Activated naive CD4-positive, alpha-beta T cell treated with anti-CD3 and anti-CD28 coated beads for 36 hours (primary cell): ENCODE measurements around the gene TPH1. TPM values are rescaled to one million over a fixed set of nuclear protein-coding genes. Genes with fewer than 3 reads are reported as not detected.
A peak's percentile ranks its signal among the peaks of the same experiment; 100 is the strongest.

Source experiments
- CTCF ChIA-PET: fragments of 350-600 bp; sonication (Branson Sonifier 250); formaldehyde crosslinking; loops from one replicate; lab custom pipeline; 2021; ENCODE audit warnings: antibody characterized with exemption; lab: Charles Lee
- DNase-seq: peaks from one replicate; pipeline ENCODE4 v3.0.0-alpha.2; 2020
- H3K27ac Mint-ChIP-seq: one replicate; pipeline ENCODE4 v1.8.0; 2021; ENCODE audit warnings: mild to moderate bottlenecking, mixed read lengths
- H3K27me3 Mint-ChIP-seq: one replicate; pipeline ENCODE4 v1.8.0; 2021; ENCODE audit warnings: low read depth, mixed read lengths
- H3K36me3 Mint-ChIP-seq: one replicate; pipeline ENCODE4 v1.8.0; 2021; ENCODE audit warnings: low read depth, mixed read lengths
- H3K4me1 Mint-ChIP-seq: one replicate; pipeline ENCODE4 v1.8.0; 2021; ENCODE audit warnings: low read depth, mixed read lengths
- H3K4me3 Mint-ChIP-seq: one replicate; pipeline ENCODE4 v1.8.0; 2021; ENCODE audit warnings: mild to moderate bottlenecking, moderate library complexity, mixed read lengths
- H3K9me3 Mint-ChIP-seq: one replicate; pipeline ENCODE4 v1.8.0; 2021; ENCODE audit warnings: mixed read lengths
- intact Hi-C: fragments of 100-400 bp; cut with micrococcal nuclease; formaldehyde crosslinking; loops from one replicate; pipeline ENCODE4 v1.15.1; 2023
- total RNA-seq, 2 experiments: library from RNA; stranded (reverse); gene quantifications; one replicate each; pipeline ENCODE4 v1.2.3, GENCODE V29; 2021

TPH1 gene
- total RNA-seq = under 1 TPM in 1 of 2 experiments, not detected in 1; 0.47 TPM

DNA sequence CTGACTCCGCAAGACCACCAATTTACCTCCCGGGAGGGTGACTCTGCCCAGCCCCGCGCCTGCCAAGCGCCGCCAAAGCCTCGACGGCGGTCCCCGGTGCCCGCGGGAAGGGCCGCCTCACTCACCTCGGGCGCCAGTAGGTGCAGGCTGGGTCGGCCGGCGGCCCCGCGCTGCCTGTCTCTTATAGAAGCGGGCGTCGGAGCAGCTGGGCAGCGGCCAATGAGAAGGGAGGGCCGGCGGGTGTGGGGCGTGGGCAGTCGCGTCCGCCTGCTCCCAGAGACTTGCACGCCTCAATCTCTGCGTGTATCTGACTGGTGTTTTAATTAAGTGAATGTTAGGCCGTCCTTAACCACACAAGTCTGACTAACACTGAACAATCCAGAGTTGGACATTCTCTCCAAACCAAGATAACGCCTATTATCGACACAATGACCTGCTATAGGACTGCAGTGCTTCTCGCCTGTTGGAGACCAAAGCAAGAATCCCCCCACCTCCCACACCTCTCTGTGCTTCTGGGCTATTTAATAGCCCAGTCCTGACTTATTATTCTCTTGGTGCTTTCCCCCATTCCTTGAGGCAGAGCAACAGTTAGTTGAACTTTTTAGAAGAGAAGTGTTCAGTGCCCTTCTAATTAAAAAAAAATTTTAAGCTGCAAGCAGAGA, at the start of gene TPH1:
TSS of gene TPH1 (minus strand) at position 154 of the 662 bp plus-strand sequence. CDS start 5,507 bp downstream, outside the sequence.
- no peaks in the 10 kb centered on the region for H3K9me3 Mint-ChIP-seq
- intact Hi-C loops = no loop called here
- DNase-seq = no peak
- no peaks in the 10 kb centered on the region for H3K4me1 Mint-ChIP-seq
- no peak within 1 kb of the TSS for H3K4me3 Mint-ChIP-seq
- H3K27ac Mint-ChIP-seq = no peak within 1 kb of the TSS
- H3K27me3 Mint-ChIP-seq = peaks cover 39% of the 10 kb centered on the region
- CTCF ChIA-PET = no interaction called here
- H3K36me3 Mint-ChIP-seq = peaks cover 7% of the 10 kb centered on the region

DNA sequence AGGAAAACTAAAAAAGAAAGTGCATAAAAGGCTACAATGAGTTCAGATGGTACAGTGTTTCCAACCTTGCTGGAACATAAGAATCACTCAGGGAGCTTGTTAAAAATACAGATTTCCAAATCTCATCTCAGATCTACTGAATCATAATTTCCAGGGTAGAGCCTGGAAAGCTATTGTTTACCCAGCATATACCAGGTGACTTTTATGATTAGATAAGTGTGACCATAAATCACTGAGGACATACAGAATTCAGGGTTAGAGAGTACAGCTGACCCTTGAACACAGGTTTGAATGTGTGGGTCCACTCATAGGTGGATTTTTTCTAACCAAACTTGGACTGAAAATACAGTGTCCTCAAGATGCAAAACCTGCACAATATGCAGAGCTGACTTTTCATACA, 47.9 kb upstream of the TPH1 start:
- Mint-ChIP-seq H3K27me3 (no peaks in the 10 kb centered on the region), H3K36me3 (peaks cover 39% of the 10 kb centered on the region), H3K27ac (peak overlapping the region; percentile 59), H3K4me3 (no peak overlapping the region), H3K4me1 (peaks cover 24% of the 10 kb centered on the region), H3K9me3 (no peaks in the 10 kb centered on the region)
- intact Hi-C loops = loop anchor here (10.0 kb wide), 1 partner anchor 359 kb away; the partner anchor contains the start of gene KCNC1
- CTCF ChIA-PET = interaction anchor here (0.7 kb wide), 1 partner anchor 257 kb away, joined by 3 read pairs; no protein-coding TSS in a partner anchor
- no peak for DNase-seq

DNA sequence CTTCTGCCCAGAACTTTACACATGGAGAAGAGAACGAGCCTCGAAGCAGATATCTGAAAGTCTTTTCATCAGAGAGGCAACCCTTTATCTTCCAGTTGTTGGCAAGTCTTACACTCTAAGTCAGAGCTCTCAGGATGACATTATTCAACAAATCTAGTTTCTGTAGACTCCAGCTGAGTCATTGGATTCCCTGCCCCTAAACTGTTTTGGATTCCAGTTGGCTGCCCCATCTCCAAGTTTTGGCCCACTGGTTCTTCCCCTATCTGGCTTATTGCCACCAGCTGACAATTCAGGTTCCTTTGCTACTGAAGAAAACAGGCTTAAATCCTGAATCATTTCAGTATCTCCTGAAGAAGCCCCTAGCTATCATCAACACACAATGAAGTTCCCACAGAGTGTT, 45.7 kb upstream of the TPH1 start:
- DNase-seq = no peak
- intact Hi-C loops = loop anchor here (10.0 kb wide), 1 partner anchor 357 kb away; the partner anchor contains the start of gene KCNC1
- CTCF ChIA-PET = interaction anchor here (1.5 kb wide), 1 partner anchor 14 kb away, joined by 5 read pairs; the partner anchor contains the start of gene SAAL1
- Mint-ChIP-seq H3K4me1 (peaks cover 24% of the 10 kb centered on the region), H3K4me3 (no peak overlapping the region), H3K27me3 (no peaks in the 10 kb centered on the region), H3K9me3 (no peaks in the 10 kb centered on the region), H3K27ac (no peak overlapping the region), H3K36me3 (peaks cover 42% of the 10 kb centered on the region)

DNA sequence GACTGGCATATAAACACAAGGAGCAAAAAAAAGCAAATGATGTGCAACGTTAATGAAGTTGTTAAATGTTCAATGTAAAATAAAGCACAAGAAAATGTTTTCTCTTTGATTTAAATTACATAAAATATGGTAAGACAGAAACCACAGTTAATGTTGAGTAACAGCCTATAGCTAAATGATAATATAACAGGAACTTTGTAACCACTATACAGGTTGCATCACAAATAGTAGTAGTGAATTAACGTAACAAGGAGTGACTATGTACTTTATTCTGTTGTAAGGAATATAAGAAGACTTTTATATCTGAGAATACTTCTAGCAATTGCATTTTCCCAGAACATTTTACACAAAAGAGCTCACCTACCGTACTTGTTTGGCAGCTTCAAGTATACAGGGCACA, 42.9 kb upstream of the TPH1 start:
- CTCF ChIA-PET = interaction anchor here (1.3 kb wide), 1 partner anchor 27 kb away, joined by 3 read pairs; no protein-coding TSS in a partner anchor
- Mint-ChIP-seq H3K9me3 (no peaks in the 10 kb centered on the region), H3K4me3 (no peak overlapping the region), H3K36me3 (peaks cover 45% of the 10 kb centered on the region), H3K27ac (no peak overlapping the region), H3K4me1 (peaks cover 20% of the 10 kb centered on the region), H3K27me3 (no peaks in the 10 kb centered on the region)
- intact Hi-C loops = no loop called here
- DNase-seq = no peak

DNA sequence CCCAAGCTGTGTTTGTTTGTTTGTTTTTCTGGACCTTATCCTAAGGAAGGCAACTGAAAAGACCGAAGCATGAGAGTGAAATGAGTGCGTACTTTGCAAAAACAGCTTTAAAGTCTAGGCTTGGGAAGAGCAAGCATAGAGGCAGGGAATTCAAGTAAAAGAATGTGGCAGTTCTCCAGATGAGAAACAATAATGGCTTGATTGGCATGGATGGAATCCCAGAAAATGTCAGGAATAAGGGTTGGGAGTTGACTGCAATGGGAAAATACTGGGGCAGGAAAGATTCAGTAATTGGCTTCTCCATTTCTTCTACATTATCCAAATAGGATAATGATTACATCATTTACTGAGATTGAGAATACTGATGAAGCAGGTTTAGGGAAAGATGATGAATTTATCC, 42.3 kb upstream of the TPH1 start:
- CTCF ChIA-PET = interaction anchor here (1.4 kb wide), 1 partner anchor 18 kb away, joined by 3 read pairs; no protein-coding TSS in a partner anchor
- no peak for DNase-seq
- no peak overlapping the region for H3K4me3 Mint-ChIP-seq
- intact Hi-C loops = no loop called here
- no peak overlapping the region for H3K27ac Mint-ChIP-seq
- peaks cover 16% of the 10 kb centered on the region for H3K4me1 Mint-ChIP-seq
- H3K36me3 Mint-ChIP-seq = peaks cover 40% of the 10 kb centered on the region
- H3K27me3 Mint-ChIP-seq = no peaks in the 10 kb centered on the region
- H3K9me3 Mint-ChIP-seq = no peaks in the 10 kb centered on the region

- intact Hi-C loops = no loop called here
- Mint-ChIP-seq H3K36me3 (peaks cover 30% of the 10 kb centered on the region), H3K4me3 (no peak overlapping the region), H3K4me1 (no peaks in the 10 kb centered on the region), H3K9me3 (no peaks in the 10 kb centered on the region), H3K27me3 (no peaks in the 10 kb centered on the region), H3K27ac (peak overlapping the region; percentile 5)
- no peak for DNase-seq
- CTCF ChIA-PET = no interaction called here
These were observed 35.5 kb upstream of the TPH1 start for GRCh38 chr11:18081551-18081950.

GRCh38 chr11:18080451-18080850, 34.4 kb upstream of the TPH1 start:
- H3K27ac Mint-ChIP-seq = no peak overlapping the region
- H3K4me1 Mint-ChIP-seq = no peaks in the 10 kb centered on the region
- intact Hi-C loops = no loop called here
- no peaks in the 10 kb centered on the region for H3K9me3 Mint-ChIP-seq
- no peak for DNase-seq
- peaks cover 28% of the 10 kb centered on the region for H3K36me3 Mint-ChIP-seq
- CTCF ChIA-PET = interaction anchor here (1.2 kb wide), 1 partner anchor 35 kb away, joined by 3 read pairs; no protein-coding TSS in a partner anchor
- no peak overlapping the region for H3K4me3 Mint-ChIP-seq
- H3K27me3 Mint-ChIP-seq = no peaks in the 10 kb centered on the region

DNA sequence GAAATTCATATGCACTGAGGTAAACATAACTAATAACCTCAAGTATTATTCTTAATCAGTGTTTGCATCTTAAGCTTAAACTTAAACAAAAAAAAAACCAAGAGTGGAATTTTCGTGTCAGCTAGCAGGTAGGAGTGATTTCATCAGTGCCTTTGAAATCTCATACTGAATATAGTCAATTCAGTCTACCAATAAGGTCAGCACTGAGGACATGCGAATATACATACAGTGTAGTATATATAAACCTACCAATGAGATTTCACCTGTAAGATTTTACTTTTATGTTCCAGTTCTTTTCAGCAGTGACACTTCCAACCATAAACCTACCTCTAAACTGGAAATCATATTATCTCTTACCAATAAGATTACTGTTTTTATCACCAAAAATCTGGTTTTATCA, 32.8 kb upstream of the TPH1 start:
- H3K27ac Mint-ChIP-seq = peak overlapping the region; percentile 24
- H3K9me3 Mint-ChIP-seq = no peaks in the 10 kb centered on the region
- no peaks in the 10 kb centered on the region for H3K27me3 Mint-ChIP-seq
- DNase-seq = no peak
- H3K4me3 Mint-ChIP-seq = no peak overlapping the region
- H3K36me3 Mint-ChIP-seq = peaks cover 23% of the 10 kb centered on the region
- CTCF ChIA-PET = interaction anchor here (0.7 kb wide), 1 partner anchor 25 kb away, joined by 3 read pairs; no protein-coding TSS in a partner anchor
- H3K4me1 Mint-ChIP-seq = no peaks in the 10 kb centered on the region
- intact Hi-C loops = no loop called here

DNA sequence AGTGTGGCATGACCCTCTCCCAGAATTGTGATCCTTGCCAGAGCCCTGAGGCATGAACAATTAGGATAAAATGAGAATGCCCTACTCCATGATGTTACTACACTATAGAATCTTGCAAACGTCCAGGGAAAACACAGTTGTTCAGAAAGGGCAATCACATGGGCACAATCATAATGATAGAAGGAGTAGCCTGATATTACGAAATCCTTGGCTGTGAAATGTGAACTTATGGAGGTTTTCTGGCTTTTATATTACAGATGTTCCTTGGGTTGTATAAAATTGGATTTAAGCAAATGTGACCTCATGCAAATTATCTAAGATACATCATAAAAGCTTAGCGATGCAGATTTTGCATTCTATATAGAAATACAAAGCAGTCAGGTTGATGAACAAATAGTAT, 29.4 kb upstream of the TPH1 start:
- intact Hi-C loops = no loop called here
- CTCF ChIA-PET = interaction anchor here (1.0 kb wide), 1 partner anchor 40 kb away, joined by 3 read pairs; no protein-coding TSS in a partner anchor
- Mint-ChIP-seq H3K9me3 (no peaks in the 10 kb centered on the region), H3K27me3 (no peaks in the 10 kb centered on the region), H3K4me1 (no peaks in the 10 kb centered on the region), H3K27ac (no peak overlapping the region), H3K4me3 (no peak overlapping the region), H3K36me3 (peaks cover 16% of the 10 kb centered on the region)
- no peak for DNase-seq

GRCh38 chr11:18071098-18071705, 25.1 kb upstream of the TPH1 start:
- Mint-ChIP-seq H3K4me3 (no peak overlapping the region), H3K36me3 (peaks cover 8% of the 10 kb centered on the region)
- CTCF ChIA-PET = no interaction called here

GRCh38 chr11:18067372-18067771, 21.3 kb upstream of the TPH1 start:
- peaks cover 4% of the 10 kb centered on the region for H3K36me3 Mint-ChIP-seq

More at GRCh38 chr11:18071098-18071705, 25.1 kb upstream of the TPH1 start:
- H3K9me3 Mint-ChIP-seq = no peaks in the 10 kb centered on the region
- no peaks in the 10 kb centered on the region for H3K27me3 Mint-ChIP-seq
- no peak for DNase-seq
- no peaks in the 10 kb centered on the region for H3K4me1 Mint-ChIP-seq
- intact Hi-C loops = no loop called here
- H3K27ac Mint-ChIP-seq = no peak overlapping the region

DNA sequence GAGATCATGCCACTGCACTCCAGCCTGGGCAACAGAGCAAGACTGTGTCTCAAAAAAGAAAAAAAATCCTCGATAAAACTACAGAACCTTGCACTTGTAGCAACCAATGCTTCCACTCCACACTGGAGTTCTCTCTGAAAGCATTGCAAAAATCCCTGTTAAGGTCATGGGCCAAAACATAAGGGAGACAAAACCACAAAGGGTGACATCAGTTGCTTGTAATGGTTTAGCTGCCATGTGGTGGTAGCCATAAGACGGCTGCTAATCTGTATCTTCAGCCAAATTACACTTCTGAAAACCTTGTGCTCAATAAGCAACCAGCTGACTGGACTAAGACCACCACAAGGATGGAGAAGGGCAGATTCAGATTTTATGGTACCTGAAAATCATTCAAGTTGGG, 20.6 kb upstream of the TPH1 start:
- Mint-ChIP-seq H3K27me3 (no peaks in the 10 kb centered on the region), H3K27ac (no peak overlapping the region), H3K9me3 (no peaks in the 10 kb centered on the region), H3K4me1 (no peaks in the 10 kb centered on the region), H3K36me3 (peaks cover 4% of the 10 kb centered on the region), H3K4me3 (no peak overlapping the region)
- CTCF ChIA-PET = interaction anchor here (0.6 kb wide), 1 partner anchor 76 kb away, joined by 3 read pairs; no protein-coding TSS in a partner anchor
- no peak for DNase-seq
- intact Hi-C loops = no loop called here

More at GRCh38 chr11:18067372-18067771, 21.3 kb upstream of the TPH1 start:
- Mint-ChIP-seq H3K27me3 (no peaks in the 10 kb centered on the region), H3K27ac (no peak overlapping the region), H3K4me3 (no peak overlapping the region), H3K4me1 (no peaks in the 10 kb centered on the region), H3K9me3 (no peaks in the 10 kb centered on the region)
- no peak for DNase-seq
- CTCF ChIA-PET = no interaction called here
- intact Hi-C loops = no loop called here
